G401.6 (cell line): ENCODE results near the gene PDIA6.
"Not testable (repeated sequence)": the region's sequence is repeated elsewhere in the genome, so short reads cannot be mapped to it uniquely, and the experiment has no call there.

Experiments
- FAIRE-seq: peaks from 2 replicates; lab custom pipeline; 2012; peaks lifted over from hg19 to GRCh38; lab: Jason Lieb, UNC

Gene PDIA6

DNA sequence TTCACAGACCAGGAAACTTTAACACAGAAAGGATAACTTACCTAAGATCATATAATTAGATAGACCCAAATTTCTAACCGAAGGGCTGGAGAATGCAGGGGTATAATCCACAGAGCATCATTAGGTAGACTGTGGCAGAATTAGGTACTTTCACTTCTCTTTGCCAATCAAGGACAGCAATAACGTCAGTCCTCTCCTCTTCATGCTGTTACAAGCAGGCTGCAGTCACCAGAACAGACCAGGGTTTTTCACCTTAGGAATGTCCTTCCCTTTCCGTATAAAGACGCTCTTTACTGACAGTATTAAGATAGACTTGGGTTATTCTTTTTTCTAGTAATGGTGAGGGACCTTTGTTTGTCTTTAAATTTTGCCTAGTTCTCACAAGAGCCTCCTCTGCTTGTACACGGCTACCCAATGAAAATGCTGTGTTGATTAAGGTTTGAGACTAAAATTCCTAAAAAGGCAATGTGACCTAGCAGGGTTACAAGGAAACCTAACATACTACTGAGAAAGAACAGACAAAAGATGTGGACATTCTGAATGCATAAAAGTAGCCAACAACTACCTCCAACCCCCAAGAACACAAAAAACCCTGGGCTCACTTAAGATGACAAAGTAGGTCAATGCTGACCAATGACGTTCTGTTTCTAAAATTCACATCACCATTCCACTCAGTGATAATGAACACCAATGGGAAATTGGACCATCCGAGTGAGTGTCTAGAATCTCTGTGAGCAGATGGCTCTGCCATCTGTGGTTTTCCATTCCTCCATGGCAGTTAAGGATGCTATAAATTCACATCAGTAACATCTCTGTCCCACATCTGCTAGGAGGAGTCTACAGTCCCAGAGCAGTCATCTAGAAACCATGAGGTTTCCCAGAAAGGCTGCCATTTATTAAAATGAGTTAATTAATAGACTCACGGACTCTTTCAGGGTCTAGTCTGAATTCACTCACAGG is 2.1 kb downstream of the PDIA6 start:
- FAIRE-seq: no peak

DNA sequence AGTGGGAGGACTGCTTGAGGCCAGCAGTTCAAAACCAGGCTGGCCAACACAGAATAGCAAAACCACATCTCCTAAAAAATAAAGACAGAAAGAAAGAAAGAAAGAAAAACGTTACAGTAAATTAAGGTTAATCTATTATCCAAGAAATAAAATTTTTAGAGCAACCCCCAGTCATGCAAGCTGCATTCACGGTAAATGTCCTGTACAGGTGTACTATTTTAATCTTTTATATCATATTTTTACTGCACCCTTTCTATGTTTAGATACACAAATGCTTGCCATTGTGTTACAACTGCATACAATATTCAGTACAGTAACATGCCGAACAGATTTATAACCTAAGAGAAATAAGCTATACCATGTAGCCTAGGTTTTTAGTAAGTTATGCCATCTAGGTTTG is 6.0 kb downstream of the PDIA6 start:
- FAIRE-seq: no peak

DNA sequence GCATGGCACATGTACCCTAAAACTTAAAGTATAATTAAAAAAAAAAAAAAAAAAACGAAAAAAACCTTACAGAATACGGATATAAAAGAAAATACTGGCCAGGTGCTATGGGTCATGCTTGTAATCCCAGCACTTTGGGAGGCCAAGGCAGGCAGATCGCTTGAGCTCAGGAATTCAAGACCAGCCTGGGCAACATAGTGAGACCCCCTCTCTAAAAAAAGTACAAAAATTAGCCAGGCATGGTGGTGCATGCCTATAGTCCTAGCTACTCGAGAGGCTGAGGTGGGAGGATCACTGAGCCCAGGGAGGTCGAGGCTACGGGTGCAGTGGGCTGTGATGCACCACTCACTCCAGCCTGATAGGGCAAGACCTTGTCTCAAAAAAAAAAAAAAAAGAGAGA is 6.6 kb downstream of the PDIA6 start:
- not testable (repeated sequence) for FAIRE-seq

DNA sequence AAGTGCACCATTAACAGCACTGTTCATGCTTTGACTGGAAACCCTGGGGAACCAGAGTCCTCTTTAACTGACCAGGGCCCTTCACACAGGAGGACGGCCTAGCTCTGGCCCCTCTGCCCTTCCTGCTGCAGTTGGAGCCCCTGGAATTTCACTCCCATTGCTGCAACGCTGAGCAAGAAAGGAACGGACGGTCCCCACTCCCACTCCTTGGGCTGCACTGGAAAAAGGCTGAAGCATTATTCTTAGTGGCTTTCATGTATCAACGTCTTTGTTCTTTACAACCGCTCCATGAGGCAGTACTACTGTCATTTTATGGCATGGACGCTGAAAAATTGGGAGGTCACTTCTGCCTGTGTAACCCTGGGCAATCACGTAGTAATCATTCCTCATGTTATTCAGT is 9.9 kb downstream of the PDIA6 start:
- FAIRE-seq: no peak

DNA sequence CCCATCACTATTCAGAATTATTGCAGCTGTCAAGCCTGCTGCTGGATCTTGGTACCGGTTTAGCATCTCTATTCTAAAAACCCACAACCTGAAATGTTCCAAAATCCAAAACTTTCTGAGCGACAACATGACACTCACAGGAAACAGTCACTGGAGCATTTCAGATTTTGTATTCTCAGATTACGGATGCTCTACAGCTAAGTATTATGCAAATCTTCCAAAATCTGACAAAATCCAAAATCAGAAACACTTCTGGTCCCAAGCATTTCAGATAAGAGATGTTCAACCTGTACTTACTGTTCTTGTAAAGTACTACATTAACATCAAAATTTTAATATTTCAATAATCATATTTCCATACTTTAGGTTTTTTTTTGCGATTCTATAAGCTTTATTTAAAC is 12.4 kb downstream of the PDIA6 start:
- FAIRE-seq: no peak

DNA sequence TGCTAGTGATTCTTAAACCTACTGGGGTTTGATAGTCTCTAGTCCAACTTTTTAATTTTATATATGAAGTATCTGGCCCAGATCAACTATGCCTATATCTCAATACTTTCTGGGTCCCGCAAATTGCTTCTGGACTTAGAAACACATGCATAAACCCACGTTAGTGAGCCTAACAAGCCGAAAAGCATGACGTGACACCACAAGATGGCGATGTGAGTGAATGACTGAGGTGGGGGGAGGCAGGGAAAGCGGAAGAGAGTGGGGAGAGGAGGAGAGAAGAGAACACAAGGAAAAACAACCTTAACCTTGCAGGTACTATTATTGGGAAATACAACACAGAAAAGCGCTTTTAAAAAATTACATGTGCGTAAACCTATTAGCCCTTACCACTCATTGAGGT is 13.8 kb downstream of the PDIA6 start:
- no peak for FAIRE-seq

DNA sequence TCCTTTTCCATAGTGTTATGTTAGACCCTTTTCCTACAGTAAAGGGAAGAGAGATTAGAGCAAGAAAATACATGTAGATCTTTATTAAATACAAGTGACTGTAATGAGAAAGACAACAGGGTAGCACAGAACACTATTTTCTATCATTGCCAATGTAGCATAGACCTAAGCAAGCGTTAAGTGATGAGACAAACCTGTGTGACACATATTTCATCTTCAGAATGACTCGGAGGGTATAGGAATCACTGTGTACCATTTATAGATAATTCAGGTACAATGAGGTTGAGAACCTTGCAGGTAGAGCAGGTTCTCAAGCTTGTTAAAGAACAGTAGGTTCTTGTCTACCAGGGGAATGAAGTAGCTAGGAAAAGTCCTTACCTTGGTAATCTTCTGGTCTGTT is 15.9 kb downstream of the PDIA6 start:
- FAIRE-seq: no peak

DNA sequence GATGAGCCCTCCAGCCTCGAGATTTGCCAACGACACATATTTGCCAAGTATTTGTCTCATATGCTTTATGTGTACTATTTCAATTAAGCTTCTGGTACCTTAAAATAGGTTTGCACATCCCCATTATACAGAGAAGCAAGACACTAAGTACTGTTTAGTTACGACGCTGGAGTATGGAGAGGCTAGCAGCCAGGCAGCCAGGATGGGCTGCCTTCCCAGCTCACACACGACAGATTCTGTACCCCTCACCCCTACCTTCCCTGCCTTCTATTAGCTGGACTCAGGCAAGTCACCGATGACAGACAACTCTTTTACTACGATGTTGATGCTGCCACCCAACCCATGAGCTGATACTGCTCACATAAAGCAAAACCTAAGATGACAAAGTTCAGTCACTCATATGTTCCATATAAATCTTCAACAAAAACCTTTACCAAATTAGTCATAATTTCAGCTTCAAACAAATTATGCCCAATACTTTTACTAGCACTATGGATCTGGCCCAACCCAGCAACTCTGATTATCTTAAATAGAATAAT is 17.0 kb downstream of the PDIA6 start:
- FAIRE-seq: no peak

DNA sequence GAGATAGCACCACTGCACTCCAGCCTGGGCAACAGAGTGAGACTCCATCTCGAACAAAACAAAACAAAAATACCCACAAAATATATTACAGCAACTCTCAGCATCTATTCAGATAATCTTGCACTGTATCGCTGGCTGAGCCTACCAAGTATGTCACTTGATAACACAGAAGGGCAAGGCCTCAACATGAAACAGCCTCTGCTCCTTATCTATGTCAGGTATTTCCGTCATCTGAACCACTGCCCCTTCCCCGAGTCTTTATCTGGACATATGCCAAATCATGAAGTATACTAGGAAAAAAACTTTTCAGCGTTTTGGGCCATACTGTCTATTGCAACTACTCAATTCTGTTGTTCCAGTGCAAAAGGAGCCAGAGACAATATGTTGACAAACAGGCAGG is 17.7 kb downstream of the PDIA6 start:
- no peak for FAIRE-seq

DNA sequence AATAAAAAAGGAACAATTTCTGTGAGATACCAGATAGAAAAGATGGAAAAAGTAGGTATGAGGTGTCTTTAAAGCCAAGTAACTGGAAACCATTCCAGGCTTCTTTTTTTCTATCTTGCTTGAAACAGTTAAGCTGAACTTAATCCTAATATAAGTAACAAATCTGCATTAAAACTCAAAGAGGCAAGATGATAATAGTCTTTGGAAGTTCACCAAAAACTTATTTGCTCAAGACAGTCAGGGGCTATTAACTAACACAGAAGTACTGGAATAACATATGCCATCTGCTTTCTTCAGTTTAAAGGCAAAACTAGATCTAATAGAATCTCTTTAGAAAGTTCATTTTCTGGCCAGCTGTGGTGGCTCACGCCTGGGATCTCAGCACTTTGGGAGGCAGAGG is 18.8 kb downstream of the PDIA6 start:
- FAIRE-seq: no peak

DNA sequence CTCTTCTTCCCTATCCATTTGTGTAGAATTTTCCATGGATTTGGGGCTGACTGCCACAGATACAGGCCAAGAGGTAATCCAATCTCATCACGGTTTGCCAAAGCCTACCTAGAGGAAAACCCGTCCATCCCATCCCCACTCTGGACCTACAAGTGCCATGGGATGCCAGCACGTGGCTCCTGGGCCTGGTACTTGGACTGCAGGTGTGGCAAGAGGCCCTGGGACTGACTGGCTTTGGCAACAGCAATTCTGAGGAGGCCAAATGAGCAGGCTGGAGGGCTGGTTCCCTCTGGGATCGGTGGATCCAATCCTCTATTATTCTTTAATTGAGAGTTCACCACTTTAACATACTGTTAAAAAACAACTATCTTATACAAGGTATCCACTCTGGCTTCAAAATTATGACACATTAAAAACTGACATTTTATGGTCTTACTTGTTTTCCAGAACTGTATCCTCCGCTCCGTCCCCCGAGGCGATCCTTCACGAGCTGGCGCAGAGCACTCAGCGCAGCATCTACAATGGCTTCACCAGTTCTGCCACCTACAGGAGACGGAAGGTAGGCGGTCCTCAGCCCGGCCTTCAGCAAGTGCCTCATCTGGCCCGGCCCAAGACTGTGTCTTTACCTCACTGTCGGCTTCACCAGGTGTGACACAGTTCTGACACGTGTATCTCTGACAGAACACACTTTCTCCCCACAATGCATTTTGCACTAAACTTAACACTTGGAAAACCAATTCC is 19.8 kb downstream of the PDIA6 start:
- FAIRE-seq: no peak

DNA sequence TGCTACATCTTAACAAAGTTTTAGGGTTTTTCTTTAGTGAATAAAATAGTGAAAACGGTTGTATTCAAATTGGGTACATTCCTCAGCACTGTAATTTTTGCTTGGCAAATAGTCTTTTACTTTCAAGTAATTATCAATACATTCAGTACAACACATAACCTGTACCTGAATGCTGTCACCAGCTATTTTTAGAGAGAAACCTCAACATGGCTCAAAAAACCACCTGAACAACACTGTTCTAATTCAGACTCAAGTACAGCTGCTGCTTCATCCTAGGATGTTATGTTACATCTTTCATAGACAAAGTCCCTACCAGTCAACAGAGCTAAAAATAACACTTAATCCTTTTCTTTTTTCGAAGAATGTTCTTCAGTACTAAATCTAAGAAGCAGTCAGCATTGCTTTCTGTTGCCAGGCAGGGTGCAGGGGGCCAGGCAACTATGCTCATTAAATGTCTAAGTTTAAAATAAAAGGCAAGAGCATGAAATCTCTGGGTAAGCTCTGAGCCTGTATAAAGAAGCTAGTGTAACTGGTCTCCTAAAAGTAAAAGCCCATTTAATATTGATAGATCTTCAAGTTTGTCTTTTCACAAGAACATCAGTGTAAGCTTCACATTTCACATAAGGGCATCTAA is 20.5 kb downstream of the PDIA6 start:
- no peak for FAIRE-seq

DNA sequence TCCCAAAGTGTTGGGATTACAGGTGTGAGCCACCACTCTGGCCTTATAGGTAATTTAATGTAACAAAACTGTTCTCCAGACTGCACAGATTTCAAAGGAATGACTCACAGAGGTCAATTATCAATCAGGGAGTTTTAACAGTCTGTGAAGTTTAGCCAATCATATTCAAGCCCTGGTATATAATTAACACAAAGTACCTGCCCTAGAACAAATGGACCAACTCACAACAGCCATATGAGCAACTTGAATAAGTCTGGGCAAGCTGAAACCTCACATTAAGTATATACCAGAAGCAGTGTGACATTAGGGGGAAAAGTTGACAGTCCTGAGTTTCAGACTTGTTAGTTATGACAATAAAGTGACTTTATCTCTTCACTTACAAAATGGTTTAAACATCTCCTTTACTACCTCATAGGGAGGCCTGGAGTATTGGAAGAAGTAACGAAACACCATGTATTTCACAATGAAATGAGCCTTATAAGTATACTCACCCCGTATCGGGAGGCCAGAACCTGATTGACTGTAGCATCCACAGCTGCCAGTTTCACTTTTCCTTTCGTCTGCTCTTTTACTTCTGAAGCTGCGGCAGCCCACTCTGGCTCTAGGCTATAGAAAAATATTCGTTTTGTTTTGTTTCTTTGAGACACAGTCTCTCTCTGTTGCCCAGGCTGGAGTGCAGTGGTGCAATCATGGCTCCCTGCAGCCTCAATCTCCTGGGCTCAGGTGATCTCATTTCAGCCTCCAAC is 22.2 kb downstream of the PDIA6 start:
- no peak for FAIRE-seq

DNA sequence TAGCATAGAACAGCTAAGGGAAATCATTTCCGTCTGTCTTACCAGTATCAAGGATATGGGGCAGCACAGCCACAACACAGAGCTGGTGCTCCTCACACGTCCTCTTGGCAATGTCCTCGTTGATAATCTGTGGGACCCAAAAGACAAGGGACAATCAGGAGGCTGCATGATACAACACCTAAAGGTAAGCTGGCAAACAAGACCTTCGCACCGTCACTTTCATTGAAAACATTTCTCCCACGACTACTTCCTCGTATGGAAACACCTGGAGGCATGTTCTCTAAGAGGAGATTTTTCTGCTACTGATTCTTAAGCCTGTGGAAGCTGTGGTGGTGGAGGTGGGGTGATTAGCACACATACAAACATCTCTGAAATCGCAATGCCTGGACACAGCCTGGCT is 23.7 kb downstream of the PDIA6 start:
- no peak for FAIRE-seq

DNA sequence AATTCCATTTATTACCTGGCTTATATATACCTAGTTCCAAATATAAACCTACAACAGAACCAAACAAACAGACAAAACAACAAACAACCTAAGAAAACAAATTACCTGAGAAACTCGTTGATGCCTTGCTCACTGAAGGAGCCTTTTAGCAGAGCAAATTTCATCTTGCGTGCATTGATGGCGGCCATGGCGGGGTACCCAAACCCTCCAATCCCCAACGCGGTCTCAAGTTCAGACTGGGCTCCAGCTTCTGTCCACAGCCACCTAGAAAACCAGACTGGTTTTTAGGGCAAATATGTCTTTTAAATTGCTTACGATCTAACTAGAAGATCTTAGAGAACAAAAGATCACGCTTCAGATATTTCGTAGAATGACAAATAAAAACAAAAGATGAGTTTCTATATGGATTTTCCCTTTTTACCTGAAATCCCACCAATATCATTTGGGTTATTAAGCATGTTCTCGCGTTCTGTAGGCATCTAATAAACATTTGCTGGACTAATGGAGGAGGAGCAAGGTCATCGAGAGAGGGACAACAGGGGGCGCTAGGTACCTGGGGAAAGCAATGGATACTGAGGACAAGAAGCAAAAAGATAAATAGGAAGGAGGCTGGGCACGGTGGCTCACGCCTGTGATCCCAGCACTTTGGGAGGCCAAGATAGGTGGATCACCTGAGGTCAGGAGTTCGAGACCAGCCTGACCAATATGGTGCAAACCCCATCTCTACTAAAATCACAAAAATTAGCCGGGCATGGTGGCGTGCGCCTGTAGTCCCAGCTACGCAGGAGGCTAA is 25.2 kb downstream of the PDIA6 start:
- FAIRE-seq: no peak

DNA sequence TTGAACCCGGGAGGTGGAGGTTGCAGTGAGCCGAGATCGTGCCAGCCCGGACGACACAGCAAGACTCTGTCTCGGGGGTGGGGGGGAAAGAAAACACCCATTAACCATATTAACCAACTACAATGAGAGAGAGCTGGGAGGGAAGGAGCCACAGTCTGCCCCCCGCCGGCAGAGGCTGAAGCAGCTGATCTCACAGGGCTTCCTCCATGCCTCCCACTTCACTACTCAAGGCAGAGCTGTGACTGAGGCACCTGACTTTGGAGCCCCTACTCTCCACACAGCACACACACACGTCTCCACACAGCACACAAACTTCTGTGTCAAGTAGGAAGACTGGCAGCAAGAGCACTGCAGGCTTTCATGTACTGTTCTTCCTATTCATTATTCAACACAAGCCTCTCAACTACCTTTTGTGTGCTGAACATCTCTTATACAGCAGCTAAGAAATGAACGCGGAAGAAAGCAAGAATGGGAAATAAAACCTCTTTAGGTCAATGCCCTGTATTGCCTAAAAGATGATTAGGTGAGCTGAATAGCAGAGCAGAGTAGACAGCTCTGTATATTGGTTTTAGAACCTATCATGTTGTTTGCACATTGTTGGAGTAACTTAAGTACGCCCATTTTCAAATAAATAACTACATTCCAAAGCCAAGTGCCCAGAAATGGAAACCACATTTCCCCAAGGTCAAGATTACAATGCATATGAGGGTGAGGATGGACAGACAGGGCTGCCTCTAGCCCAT is 26.2 kb downstream of the PDIA6 start:
- FAIRE-seq: no peak

DNA sequence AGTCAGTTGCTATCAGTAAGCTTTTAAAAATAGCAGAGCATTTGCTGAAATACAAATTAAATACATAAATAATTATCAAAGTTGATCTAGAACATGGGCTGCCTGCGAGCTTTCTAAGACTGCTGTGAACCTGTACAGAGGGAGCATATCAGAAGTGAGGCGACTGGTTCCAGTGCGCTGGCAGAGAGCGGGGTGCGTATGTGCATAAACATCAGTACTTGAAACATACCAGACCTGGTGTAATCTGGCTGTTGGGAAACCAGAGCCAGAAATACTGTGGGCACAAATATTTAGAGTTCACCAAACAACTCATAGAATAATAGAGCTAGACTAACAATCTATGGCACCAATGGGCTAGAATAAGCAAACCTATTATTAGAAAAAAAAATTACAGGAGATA is 27.3 kb downstream of the PDIA6 start:
- no peak for FAIRE-seq

DNA sequence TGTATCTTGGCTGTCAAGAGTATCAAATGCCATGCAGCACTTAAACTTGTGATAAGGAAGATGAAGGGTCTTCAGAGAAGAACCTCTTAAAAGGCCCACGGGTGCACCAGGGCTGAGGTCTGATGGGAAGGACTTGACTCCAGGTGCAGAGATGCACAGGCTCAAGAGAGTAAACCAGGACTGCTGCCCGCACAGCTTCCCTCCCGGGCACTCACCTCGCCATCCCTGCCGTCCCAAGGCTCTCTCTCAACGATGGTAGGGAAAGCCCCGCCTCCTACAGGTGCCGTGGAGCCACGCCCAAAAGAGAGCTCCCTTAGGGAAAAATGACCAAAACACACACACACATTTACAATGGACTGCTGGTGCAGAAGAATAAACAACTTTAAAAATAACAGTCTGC is 27.9 kb downstream of the PDIA6 start:
- no peak for FAIRE-seq

DNA sequence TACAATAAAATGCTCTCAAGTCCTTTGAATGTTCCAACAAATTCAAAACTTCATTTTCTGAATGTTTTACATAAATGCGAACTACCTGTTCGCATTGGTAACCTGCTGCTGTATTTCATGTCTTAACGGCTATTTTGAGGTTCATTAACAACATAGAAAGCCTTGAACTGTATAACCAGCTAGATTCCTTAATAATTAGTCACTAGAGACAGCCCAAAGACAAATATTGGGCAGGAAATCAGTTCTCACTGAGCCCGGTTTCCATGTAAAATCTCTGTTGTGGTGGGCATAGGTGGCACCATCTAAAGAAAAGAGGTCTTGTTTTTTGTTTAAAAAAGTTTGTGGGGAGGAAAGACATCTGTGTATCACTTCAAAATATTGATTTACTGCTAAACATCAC is 29.2 kb downstream of the PDIA6 start:
- FAIRE-seq: no peak

DNA sequence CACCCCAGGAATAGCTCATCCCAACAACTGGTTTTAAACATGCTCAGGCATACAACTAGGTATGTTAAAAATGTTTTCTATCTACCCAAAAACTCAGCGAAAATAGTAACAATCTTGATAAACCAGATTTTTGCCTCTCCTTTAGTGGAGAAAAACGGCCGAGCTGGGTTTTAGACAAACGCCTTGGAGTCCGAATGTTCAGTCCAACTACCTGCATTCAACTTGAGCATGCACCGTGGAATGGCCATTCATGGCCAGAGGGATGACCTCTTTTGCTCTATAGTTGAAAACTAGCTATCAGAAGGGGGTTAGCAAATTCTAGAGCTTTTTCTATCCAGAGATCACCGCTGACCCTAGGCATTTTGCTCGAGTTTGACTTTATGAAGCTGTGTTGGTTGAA is 30.8 kb downstream of the PDIA6 start:
- FAIRE-seq: no peak

DNA sequence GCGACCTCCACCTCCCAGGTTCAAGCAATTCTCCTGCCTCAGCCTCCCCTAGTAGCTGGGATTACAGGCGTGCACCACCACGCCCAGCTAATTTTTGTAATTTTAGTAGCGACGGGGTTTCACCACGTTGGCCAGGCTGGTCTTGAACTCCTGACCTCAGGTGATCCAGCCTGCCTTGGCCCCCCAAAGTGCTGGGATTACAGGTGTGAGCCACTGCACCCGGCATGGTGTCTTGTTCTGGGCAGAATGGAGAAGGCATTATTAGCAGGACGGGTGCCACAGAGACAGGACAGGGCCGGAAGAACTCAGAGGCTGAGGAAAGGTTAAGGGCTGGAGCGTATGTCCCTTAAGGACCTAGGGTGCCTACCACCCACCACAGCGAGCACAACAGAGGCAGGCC is 31.8 kb downstream of the PDIA6 start:
- FAIRE-seq: not testable (repeated sequence)
